HCT116 (cell line): Measurements from ENCODE around the gene HNF4A. TPM values are rescaled to one million over a fixed set of nuclear protein-coding genes. Genes with fewer than 3 reads are reported as not detected.

Experiments used
- ATAC-seq: fragments of 200-7000 bp; cut with Tn5 transposase; 2 replicates; pipeline ENCODE4 v1.9.1; 2020; ENCODE audit warnings: mild to moderate bottlenecking, moderate library complexity
- BruUV-seq: library from RNA; stranded (reverse); fragments of 400-500 nt; replicated peaks from 2 replicates; lab custom pipeline; 2021; lab: Mats Ljungman, UMichigan
- CTCF ChIA-PET: fragments of 300-600 bp; sonication (Branson Sonifier 250); formaldehyde crosslinking; loops from one replicate; lab custom pipeline; 2021; ENCODE audit warnings: antibody characterized with exemption; lab: Charles Lee
- POLR2A ChIA-PET: fragments of 300-600, 350-600 bp; sonication (Branson Sonifier 250); formaldehyde crosslinking; loops from one replicate; lab custom pipeline; 2021; ENCODE audit warnings: antibody characterized with exemption; lab: Charles Lee
- RAD21 ChIA-PET, 2 experiments: fragments of 300-600 bp; sonication (Branson Sonifier 250); formaldehyde crosslinking; loops; one replicate each; lab custom pipeline; 2023; ENCODE audit warnings: low total read pairs in 2 of 2; ENCODE audit not compliant: uncharacterized antibody in 2 of 2, unreplicated experiment in 2 of 2, low non-redundant PET in 1 of 2; lab: Charles Lee
- DNase-seq: peaks from one replicate; pipeline ENCODE4 v3.0.0-alpha.2; 2010; ENCODE audit warnings: low read depth, low spot score
- H2AFZ ChIP-seq: fragments of 200-600 bp; shearing (Covaris generic), sonication (generic); 2 replicates; pipeline ENCODE4 v1.6.1; 2017; ENCODE audit warnings: low read depth, mixed run types, mixed read lengths, antibody characterized with exemption, low read length; ENCODE audit not compliant: poor library complexity, severe bottlenecking
- H3K27ac ChIP-seq: 2 replicates; pipeline ENCODE4 v1.5.1; 2012; ENCODE audit warnings: low read depth, low read length
- H3K27me3 ChIP-seq: fragments of 200-600 bp; sonication (generic); 2 replicates; pipeline ENCODE4 v1.6.1; 2016; ENCODE audit warnings: mixed run types, low read length, mixed read lengths; ENCODE audit not compliant: insufficient read depth
- H3K36me3 ChIP-seq, 2 experiments: fragments of 200-500 bp in 1 of 2; fragments of 200-600 bp in 1 of 2; sonication (Bioruptor generic) in 1 of 2; sonication (generic) in 1 of 2; 2 replicates each; pipeline versions ENCODE4 v1.5.1 to v1.6.1; 2014 to 2016; ENCODE audit warnings: low read length in 2 of 2, inconsistent platforms in 1 of 2, mixed read lengths in 1 of 2, mixed run types in 1 of 2; ENCODE audit not compliant: insufficient read depth in 2 of 2, control insufficient read depth in 1 of 2
- H3K4me1 ChIP-seq, 2 experiments: fragments of 200-600 bp in 1 of 2; sonication (generic) in 1 of 2; 2 replicates each; pipeline versions ENCODE4 v1.5.1 to v1.6.1; 2012 to 2017; ENCODE audit warnings: low read length in 2 of 2, inconsistent platforms in 1 of 2, mild to moderate bottlenecking in 1 of 2, mixed read lengths in 1 of 2, mixed run types in 1 of 2, moderate library complexity in 1 of 2; ENCODE audit not compliant: insufficient read depth in 2 of 2, control insufficient read depth in 1 of 2
- H3K4me2 ChIP-seq: fragments of 200-600 bp; sonication (generic); 2 replicates; pipeline ENCODE4 v1.6.1; 2017; ENCODE audit warnings: mixed run types, low read length, mixed read lengths
- H3K4me3 ChIP-seq, 2 experiments: fragments of 200-600 bp in 1 of 2; sonication (generic) in 1 of 2; replicated peaks in 1 of 2; 2 replicates each; pipeline ENCODE4 v1.5.1; 2011 to 2016; ENCODE audit warnings: low read length in 2 of 2, control low read depth in 1 of 2, low read depth in 1 of 2, mild to moderate bottlenecking in 1 of 2, mixed read lengths in 1 of 2, mixed run types in 1 of 2
- H3K79me2 ChIP-seq: fragments of 200-600 bp; sonication (generic); 2 replicates; pipeline ENCODE4 v1.6.1; 2017; ENCODE audit warnings: mild to moderate bottlenecking, mixed run types, low read length, moderate library complexity, mixed read lengths; ENCODE audit not compliant: insufficient read depth
- H3K9ac ChIP-seq: fragments of 200-600 bp; sonication (generic); 2 replicates; pipeline ENCODE4 v1.6.1; 2016; ENCODE audit warnings: low read length, mixed read lengths
- H3K9me2 ChIP-seq: fragments of 200-600 bp; sonication (generic), shearing (Covaris generic); 2 replicates; pipeline ENCODE4 v1.6.1; 2017; ENCODE audit warnings: mixed run types, mild to moderate bottlenecking, moderate library complexity; ENCODE audit not compliant: insufficient read depth
- H3K9me3 ChIP-seq, 2 experiments: fragments of 200-500 bp in 1 of 2; fragments of 200-600 bp in 1 of 2; sonication (Bioruptor generic) in 1 of 2; sonication (generic) in 1 of 2; 2 replicates each; pipeline ENCODE4 v1.6.1; 2014 to 2017; ENCODE audit warnings: low read length in 2 of 2, mixed read lengths in 2 of 2, inconsistent platforms in 1 of 2, low read depth in 1 of 2, mild to moderate bottlenecking in 1 of 2, mixed run types in 1 of 2, moderate library complexity in 1 of 2; ENCODE audit not compliant: control insufficient read depth in 1 of 2, insufficient read depth in 1 of 2
- H4K20me1 ChIP-seq: fragments of 200-600 bp; sonication (generic), shearing (Covaris generic); 2 replicates; pipeline ENCODE4 v1.6.1; 2017; ENCODE audit warnings: mixed run types, mild to moderate bottlenecking, moderate library complexity; ENCODE audit not compliant: insufficient read depth
- CBX3 ChIP-seq: IDR thresholded peaks from 2 replicates; pipeline ENCODE4 v1.6.1; 2012; ENCODE audit warnings: low read depth
- CEBPB ChIP-seq: IDR thresholded peaks from 2 replicates; pipeline ENCODE4 v1.6.1; 2012; ENCODE audit warnings: low read depth
- EGR1 ChIP-seq: IDR thresholded peaks from 2 replicates; pipeline ENCODE4 v1.6.1; 2012; ENCODE audit warnings: low read depth
- ELF1 ChIP-seq: IDR thresholded peaks from 2 replicates; pipeline ENCODE4 v1.6.1; 2012; ENCODE audit warnings: low read depth, borderline replicate concordance
- EZH2 ChIP-seq: fragments of 200-600 bp; sonication (generic); IDR thresholded peaks from 2 replicates; pipeline ENCODE4 v1.6.1; 2017; ENCODE audit warnings: antibody characterized with exemption, mixed run types
- EZH2phosphoT487 ChIP-seq: fragments of 200-600 bp; IDR thresholded peaks from 2 replicates; pipeline ENCODE4 v1.6.1; 2018; ENCODE audit warnings: antibody characterized with exemption, borderline replicate concordance
- JUND ChIP-seq: IDR thresholded peaks from 2 replicates; pipeline ENCODE4 v1.6.1; 2012
- POLR2A ChIP-seq: IDR thresholded peaks from 2 replicates; pipeline ENCODE4 v1.7.0; 2011; ENCODE audit warnings: borderline replicate concordance; ENCODE audit not compliant: insufficient read depth, insufficient read length; ENCODE audit errors: extremely low read depth
- POLR2AphosphoS5 ChIP-seq: IDR thresholded peaks from 2 replicates; pipeline ENCODE4 v1.6.1; 2011; ENCODE audit warnings: mild to moderate bottlenecking, low read depth, low read length, moderate library complexity
- SRF ChIP-seq: IDR thresholded peaks from 2 replicates; pipeline ENCODE4 v1.6.1; 2012; ENCODE audit warnings: low read depth
- YY1 ChIP-seq: IDR thresholded peaks from 2 replicates; pipeline ENCODE4 v1.6.1; 2011; ENCODE audit warnings: low read length, low read depth, moderate library complexity, mild to moderate bottlenecking; ENCODE audit not compliant: insufficient replicate concordance; ENCODE audit errors: extremely low read depth
- ZFX ChIP-seq: fragments of 450-650 bp; IDR thresholded peaks from 2 replicates; pipeline ENCODE4 v1.6.1; 2017
- ZNF274 ChIP-seq: fragments of 200-500 bp; sonication (Bioruptor generic); IDR thresholded peaks from 2 replicates; pipeline ENCODE4 v1.6.1; 2014; ENCODE audit warnings: mild to moderate bottlenecking, low read depth, low read length, inconsistent platforms
- intact Hi-C: fragments of 100-400 bp; cut with micrococcal nuclease; formaldehyde crosslinking; loops from 2 replicates; pipeline ENCODE4 v1.10.0; 2022
- total RNA-seq: library from RNA; stranded (reverse); gene quantifications from one replicate; pipeline ENCODE4 v1.2.1, GENCODE V29; 2021; ENCODE audit not compliant: unreplicated experiment
- TF ChIP-seq, protein P1 (sequence below), 3 experiments: fragments of 200-600 bp in 1 of 3; sonication (generic) in 1 of 3; IDR thresholded peaks in 2 of 3; conservative IDR thresholded peaks in 1 of 3; 2 replicates each; pipeline ENCODE4 v1.5.1; 2012 to 2017; ENCODE audit warnings: low read depth in 2 of 3, low read length in 2 of 3, antibody characterized with exemption in 1 of 3, borderline replicate concordance in 1 of 3, control low read depth in 1 of 3, mild to moderate bottlenecking in 1 of 3, mixed read lengths in 1 of 3, mixed run types in 1 of 3, moderate library complexity in 1 of 3; ENCODE audit not compliant: insufficient read depth in 1 of 3
- TF ChIP-seq, protein P2 (sequence below): IDR thresholded peaks from 2 replicates; pipeline ENCODE4 v1.6.1; 2011; ENCODE audit warnings: mild to moderate bottlenecking, low read length, moderate library complexity; ENCODE audit not compliant: insufficient replicate concordance; ENCODE audit errors: extremely low read depth
- TF ChIP-seq, protein P3 (sequence below): IDR thresholded peaks from 2 replicates; pipeline ENCODE4 v1.6.1; 2012

Gene HNF4A
- total RNA-seq, 1 experiment from 2014 or later = 7.4 TPM

DNA sequence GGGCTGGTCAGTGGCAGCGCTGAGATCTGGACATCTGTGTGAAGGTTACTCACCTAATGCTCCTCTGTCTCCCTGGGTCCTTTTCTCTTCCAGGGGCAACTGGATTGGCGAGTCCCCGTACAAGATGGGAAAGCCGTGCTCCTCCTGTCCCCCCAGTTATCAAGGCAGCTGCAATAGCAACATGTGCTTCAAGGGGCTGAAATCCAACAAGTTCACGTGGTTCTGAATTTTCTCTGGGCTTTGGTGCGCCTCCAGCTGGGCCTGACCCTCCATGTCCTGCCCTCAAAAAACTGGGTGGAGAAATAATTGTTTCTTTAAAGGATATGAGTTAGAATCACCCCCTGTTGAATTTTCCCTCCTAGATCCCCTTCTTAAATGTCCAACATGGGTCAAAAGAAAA is 4.9 kb upstream of the HNF4A start:
- ChIA-PET POLR2A (no interaction called here), CTCF (no interaction called here), RAD21 (no interaction called here)
- no peak for DNase-seq
- intact Hi-C loops = no loop called here
- no peak for ATAC-seq
- no peaks in the 10 kb centered on the region for H3K9me3 ChIP-seq
- H4K20me1 ChIP-seq = no peaks in the 10 kb centered on the region
- H3K4me1 ChIP-seq = peaks cover 0 to 10% of the 10 kb centered on the region in 2 experiments; a peak in 3 of 4 replicates
- no peaks in the 10 kb centered on the region for H3K36me3 ChIP-seq
- no TSS peak for BruUV-seq
- H2AFZ ChIP-seq = no peak overlapping the region
- no peak overlapping the region for H3K27ac ChIP-seq
- H3K79me2 ChIP-seq = no peaks in the 10 kb centered on the region
- no peak overlapping the region for H3K9ac ChIP-seq
- H3K9me2 ChIP-seq = no peaks in the 10 kb centered on the region
- H3K4me2 ChIP-seq = no peak overlapping the region
- H3K4me3 ChIP-seq = no peak overlapping the region
- no peak for TF ChIP-seq ELF1
- no peak for TF ChIP-seq JUND
- TF ChIP-seq ZFX = no peak
- no peak for TF ChIP-seq SRF
- no peak for TF ChIP-seq CEBPB
- TF ChIP-seq, protein P1, sequence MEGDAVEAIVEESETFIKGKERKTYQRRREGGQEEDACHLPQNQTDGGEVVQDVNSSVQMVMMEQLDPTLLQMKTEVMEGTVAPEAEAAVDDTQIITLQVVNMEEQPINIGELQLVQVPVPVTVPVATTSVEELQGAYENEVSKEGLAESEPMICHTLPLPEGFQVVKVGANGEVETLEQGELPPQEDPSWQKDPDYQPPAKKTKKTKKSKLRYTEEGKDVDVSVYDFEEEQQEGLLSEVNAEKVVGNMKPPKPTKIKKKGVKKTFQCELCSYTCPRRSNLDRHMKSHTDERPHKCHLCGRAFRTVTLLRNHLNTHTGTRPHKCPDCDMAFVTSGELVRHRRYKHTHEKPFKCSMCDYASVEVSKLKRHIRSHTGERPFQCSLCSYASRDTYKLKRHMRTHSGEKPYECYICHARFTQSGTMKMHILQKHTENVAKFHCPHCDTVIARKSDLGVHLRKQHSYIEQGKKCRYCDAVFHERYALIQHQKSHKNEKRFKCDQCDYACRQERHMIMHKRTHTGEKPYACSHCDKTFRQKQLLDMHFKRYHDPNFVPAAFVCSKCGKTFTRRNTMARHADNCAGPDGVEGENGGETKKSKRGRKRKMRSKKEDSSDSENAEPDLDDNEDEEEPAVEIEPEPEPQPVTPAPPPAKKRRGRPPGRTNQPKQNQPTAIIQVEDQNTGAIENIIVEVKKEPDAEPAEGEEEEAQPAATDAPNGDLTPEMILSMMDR (IDR thresholded peaks at IDR 0.05 in 2 of 3, conservative IDR thresholded peaks at IDR 0.05 in 1 of 3; ENCODE audit: borderline replicate concordance in 1 of 3, insufficient read depth in 1 of 3, low read depth in 2 of 3, low read length in 2 of 3) = no peak
- H3K27me3 ChIP-seq = no peaks in the 10 kb centered on the region

DNA sequence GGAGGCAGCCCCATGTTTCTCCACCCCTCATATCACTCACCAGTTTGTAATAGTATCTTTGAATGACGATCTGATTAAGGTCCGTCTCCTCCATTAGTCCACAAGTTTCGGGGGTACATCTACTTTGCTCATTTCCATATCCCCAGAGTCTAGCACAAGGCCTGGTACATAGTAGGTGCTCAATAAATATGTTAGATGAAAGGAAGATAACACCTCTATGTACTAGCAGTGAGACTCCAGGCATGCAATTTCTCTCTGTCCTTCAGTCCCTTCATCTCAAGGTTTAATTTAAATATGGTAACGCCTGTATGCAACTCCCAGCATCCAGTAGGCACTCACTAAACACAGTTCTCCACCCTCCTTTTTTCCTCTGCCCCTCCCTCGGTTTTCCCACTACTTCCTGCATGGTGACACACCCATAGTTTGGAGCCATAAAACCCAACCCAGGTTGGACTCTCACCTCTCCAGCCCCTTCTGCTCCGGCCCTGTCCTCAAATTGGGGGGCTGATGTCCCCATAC is 461 bp upstream of the HNF4A start:
- peak; percentile 84 for ATAC-seq
- H3K4me3 ChIP-seq = peak overlapping the region; percentile 53 to 59
- no peak overlapping the region for H2AFZ ChIP-seq
- no peak for TF ChIP-seq ZNF274
- TF ChIP-seq ZFX = no peak
- no peak for TF ChIP-seq POLR2AphosphoS5
- TF ChIP-seq CEBPB = no peak
- TF ChIP-seq, protein P2, sequence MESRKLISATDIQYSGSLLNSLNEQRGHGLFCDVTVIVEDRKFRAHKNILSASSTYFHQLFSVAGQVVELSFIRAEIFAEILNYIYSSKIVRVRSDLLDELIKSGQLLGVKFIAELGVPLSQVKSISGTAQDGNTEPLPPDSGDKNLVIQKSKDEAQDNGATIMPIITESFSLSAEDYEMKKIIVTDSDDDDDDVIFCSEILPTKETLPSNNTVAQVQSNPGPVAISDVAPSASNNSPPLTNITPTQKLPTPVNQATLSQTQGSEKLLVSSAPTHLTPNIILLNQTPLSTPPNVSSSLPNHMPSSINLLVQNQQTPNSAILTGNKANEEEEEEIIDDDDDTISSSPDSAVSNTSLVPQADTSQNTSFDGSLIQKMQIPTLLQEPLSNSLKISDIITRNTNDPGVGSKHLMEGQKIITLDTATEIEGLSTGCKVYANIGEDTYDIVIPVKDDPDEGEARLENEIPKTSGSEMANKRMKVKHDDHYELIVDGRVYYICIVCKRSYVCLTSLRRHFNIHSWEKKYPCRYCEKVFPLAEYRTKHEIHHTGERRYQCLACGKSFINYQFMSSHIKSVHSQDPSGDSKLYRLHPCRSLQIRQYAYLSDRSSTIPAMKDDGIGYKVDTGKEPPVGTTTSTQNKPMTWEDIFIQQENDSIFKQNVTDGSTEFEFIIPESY = no peak
- TF ChIP-seq ELF1 = no peak
- TF ChIP-seq YY1 = no peak
- TF ChIP-seq JUND = no peak
- TF ChIP-seq, protein P3, sequence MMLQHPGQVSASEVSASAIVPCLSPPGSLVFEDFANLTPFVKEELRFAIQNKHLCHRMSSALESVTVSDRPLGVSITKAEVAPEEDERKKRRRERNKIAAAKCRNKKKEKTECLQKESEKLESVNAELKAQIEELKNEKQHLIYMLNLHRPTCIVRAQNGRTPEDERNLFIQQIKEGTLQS = no peak
- TF ChIP-seq EZH2phosphoT487 = no peak
- TF ChIP-seq EGR1 = no peak
- no peak for TF ChIP-seq POLR2A
- TF ChIP-seq EZH2 = no peak
- no peak for TF ChIP-seq CBX3
- RAD21 ChIA-PET = no interaction called here
- DNase-seq = peak; percentile 27
- H3K9me3 ChIP-seq = no peaks in the 10 kb centered on the region
- peaks cover 0 to 11% of the 10 kb centered on the region in 2 experiments; a peak in 3 of 4 replicates for H3K4me1 ChIP-seq
- POLR2A ChIA-PET = no interaction called here
- no peaks in the 10 kb centered on the region for H3K36me3 ChIP-seq
- no peaks in the 10 kb centered on the region for H3K27me3 ChIP-seq
- no peaks in the 10 kb centered on the region for H4K20me1 ChIP-seq
- H3K9ac ChIP-seq = peak overlapping the region; percentile 48
- no peak overlapping the region; the same call in 1 of the 2 replicates for H3K27ac ChIP-seq
- BruUV-seq = no TSS peak
- CTCF ChIA-PET = interaction anchor here (1.4 kb wide), 1 partner anchor 138 kb away, joined by 3 read pairs; no protein-coding TSS in a partner anchor
- peak overlapping the region; percentile 72 for H3K4me2 ChIP-seq
- intact Hi-C loops = no loop called here
- no peaks in the 10 kb centered on the region for H3K9me2 ChIP-seq
- H3K79me2 ChIP-seq = no peaks in the 10 kb centered on the region
